GM21528 (cell line): ENCODE data around the gene RALGDS.

Source experiments
- ATAC-seq: cut with Tn5 transposase; IDR thresholded peaks from one replicate; pipeline ENCODE4 v1.9.1; 2021; ENCODE audit warnings: mild to moderate bottlenecking, moderate library complexity; ENCODE audit not compliant: unreplicated experiment, low FRiP score

The RALGDS gene

GRCh38 chr9:133057553-133057952, 63.5 kb downstream of the RALGDS start:
- no peak for ATAC-seq

GRCh38 chr9:133057006-133057405, 64.0 kb downstream of the RALGDS start:
- ATAC-seq, result no peak

- ATAC-seq, result no peak
These were observed 64.5 kb downstream of the RALGDS start for GRCh38 chr9:133056533-133056932.

- ATAC-seq, result no peak
These were observed 65.1 kb downstream of the RALGDS start for GRCh38 chr9:133055788-133056420.

- no peak for ATAC-seq
These were observed 66.1 kb downstream of the RALGDS start for GRCh38 chr9:133054966-133055365.

- ATAC-seq, result no peak
These were observed 66.7 kb downstream of the RALGDS start for GRCh38 chr9:133054194-133054890.

GRCh38 chr9:133051966-133052539, 69.0 kb downstream of the RALGDS start:
- ATAC-seq, result no peak

GRCh38 chr9:133051281-133051900, 69.6 kb downstream of the RALGDS start:
- no peak for ATAC-seq

GRCh38 chr9:133050781-133051180, 70.3 kb downstream of the RALGDS start:
- no peak for ATAC-seq

- ATAC-seq, result no peak
These were observed 70.9 kb downstream of the RALGDS start for GRCh38 chr9:133050142-133050541.

GRCh38 chr9:133049043-133049442, 72.0 kb downstream of the RALGDS start:
- ATAC-seq, result no peak

- no peak for ATAC-seq
These were observed 72.4 kb downstream of the RALGDS start for GRCh38 chr9:133048595-133048994.
